Measurements from ENCODE around the gene NSUN2.
A peak's percentile ranks its signal among the peaks of the same experiment; 100 is the strongest.
"Not testable (repeated sequence)": the region's sequence is repeated elsewhere in the genome, so short reads cannot be mapped to it uniquely, and the experiment has no call there.

Gene NSUN2

DNA sequence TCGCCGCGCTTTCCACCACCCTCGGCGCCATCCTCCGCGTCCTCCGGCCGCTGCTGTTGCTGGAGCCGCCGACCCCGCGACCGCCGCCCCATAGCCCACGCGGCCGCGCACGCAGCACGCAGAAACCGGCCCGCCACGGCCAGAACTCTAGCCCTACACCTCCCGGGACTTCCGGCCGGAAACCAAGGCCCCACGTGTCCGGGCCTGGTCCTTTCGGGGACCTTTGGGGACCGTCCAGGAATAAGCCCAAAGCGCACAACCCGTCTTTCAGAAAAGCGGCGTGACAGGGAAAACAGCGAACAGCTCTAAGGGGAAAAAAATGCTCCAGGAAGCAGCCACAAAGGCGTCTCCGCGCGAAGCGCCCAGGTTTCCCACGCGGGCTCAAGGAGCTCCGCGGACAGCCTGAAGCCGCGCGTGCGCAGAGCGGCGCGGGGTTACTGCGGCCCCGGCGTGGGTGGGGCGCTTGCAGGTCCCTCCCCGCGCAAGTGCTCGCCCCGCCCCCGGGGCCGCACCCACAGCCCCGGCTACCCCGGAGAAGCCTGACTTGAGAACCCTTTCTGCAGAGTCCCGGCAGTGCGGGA lies at the start of gene NSUN2, which contains the start of gene SRD5A1:
NSUN2 (minus strand) TSS at position 157 of the 581 bp plus-strand sequence; CDS start at position 92, 65 bp downstream.
SRD5A1 (plus strand) TSS at position 553 of the 581 bp plus-strand sequence. CDS start 137 bp downstream, outside the sequence.
- DNase-seq = peak; percentile 63 to 80

DNA sequence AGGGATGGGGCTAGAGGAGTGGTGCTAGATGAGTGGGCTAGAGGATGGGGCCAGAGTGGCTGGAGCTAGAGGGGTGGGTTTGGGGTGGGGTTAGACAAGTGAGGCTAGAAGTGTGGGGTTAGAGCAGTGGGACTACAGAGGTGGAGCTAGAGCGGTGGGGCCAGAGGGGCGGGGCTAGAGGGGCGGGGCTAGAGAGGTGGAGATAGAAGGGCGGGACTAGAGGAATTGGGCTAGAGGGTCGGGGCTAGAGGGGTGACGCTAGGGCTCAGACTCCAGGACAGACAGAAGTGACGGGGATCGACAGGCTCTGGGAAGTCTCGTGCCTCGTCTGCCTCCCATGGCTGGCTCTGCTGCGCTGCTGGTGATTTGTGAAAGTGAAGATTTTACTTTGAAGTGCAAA lies 49.4 kb upstream of the NSUN2 start:
- DNase-seq = no peak

DNA sequence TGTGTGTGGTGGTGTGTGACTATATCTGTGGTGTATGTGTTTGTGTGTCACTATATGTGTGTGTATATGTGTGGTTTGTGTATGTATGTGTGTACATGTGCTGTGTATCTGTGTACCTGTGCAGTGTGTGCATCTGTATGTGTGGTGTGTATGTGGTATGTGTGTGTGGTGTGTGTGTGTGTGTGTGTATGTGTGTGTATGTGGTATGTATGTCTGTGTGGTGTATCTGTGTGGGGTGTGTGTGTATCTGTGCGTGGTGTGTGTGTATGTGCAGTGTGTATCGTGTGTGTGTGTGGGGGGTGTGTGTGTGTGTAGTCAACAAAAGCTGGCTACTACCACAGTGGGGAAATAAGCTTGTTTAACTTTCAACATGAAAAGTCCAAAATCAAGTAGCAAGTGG lies 48.8 kb upstream of the NSUN2 start:
- no peak for DNase-seq

DNA sequence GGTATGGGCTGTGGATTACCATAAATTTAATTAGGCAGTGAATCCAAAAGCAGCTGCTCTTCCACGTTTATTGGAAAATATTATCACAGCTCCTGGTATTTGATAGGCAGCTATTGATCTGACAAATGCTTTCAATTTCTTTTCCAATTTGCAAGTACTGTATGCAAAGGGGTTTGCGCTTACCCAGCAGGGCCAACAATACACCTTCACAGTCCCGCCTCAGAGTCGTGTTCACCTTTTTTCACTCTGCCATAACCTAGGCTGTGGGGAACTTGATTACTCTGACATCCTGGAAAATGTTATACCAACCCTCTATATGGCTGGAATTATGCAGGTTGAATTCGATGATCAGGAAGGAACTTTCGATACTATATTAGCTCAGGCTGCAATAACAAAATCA lies 48.1 kb upstream of the NSUN2 start:
- DNase-seq = no peak

DNA sequence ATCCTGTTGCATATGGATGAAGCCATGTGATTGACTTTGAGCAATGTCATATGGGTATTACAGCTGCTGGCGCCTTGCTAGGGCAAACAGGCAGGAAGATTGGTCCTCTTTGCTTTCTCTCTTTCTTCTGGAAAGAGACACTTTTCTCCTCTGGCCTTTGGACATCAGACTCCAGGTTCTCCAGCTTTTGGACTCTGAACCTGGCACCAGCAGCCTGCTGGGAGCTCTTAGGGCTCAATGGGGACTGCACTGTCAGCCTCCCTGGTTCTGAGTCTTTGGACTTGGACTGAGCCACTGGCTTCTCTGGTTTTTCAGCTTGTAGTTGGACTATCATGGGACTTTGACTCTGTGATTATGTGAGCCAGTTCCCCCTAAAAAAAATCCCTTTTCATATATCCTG lies 45.5 kb upstream of the NSUN2 start:
- DNase-seq = no peak

DNA sequence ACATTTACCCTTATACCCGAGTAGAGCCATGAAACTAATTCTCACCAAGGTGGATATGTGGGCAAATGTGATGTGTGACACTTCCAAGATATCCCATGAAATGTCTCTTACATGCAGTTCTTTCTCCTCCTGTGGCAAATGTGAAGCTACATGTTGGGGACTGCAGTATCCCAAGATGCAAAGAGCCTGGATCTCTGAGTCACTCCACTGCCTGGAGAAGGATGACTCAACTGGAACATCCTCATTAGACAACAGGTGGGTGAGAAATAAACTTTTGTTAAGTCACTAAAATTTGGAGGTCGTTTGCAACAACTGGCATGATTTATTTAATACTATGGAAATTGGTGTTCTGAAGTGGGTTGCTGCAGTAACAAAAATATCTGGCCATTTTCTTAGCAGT lies 43.9 kb upstream of the NSUN2 start:
- DNase-seq = no peak

DNA sequence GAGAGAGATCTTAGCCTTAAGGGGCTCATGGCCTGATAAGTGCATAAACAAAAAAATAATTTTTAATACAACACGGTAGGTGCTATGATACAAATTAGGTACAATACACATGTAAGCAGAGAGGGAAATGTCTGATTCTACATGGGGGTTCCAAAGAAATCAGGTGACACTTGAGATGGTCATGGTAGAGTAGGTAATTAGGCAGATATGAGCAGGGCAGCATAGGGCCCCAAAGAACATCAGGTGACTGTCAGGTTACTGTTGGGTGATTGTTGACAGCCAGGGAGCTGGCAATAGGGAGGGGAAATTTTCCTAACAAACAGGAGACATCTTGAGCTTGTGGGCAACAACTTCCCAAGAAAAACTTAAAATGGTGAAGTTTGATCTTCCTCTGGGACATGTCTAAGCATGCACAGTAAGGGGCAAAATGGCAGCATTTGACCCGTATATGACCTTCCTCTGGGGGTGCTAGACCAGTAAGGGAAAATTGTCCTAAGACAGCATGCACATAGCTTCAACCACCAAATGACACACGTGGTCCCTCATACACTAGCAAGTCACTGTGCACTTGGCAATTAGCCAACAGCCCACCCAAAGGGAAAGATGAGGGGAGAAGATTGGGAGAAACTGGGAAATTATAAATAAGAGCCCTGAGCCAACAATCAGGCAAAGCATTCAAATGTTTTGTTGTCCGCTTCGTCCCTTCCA lies 43.1 kb upstream of the NSUN2 start:
- DNase-seq = no peak

DNA sequence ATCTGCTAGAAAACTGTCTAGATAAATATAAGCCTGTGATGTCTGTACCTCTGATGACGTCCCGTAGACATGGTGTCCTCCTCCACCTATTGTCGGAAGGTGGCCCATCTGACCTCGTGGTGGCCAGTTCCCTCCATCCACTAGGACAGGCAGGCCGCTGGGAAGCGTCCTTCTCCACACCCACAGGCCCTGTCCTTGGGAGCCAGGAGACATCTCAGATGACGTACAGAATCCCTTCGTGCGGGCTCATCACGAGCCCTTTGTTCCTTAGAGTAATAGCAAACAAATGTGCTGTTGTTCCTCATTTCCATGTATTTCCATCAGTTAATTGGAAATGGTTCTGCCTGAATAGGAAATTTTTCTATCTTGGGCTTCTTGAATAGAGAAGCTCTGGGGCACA lies 42.0 kb upstream of the NSUN2 start:
- no peak for DNase-seq

DNA sequence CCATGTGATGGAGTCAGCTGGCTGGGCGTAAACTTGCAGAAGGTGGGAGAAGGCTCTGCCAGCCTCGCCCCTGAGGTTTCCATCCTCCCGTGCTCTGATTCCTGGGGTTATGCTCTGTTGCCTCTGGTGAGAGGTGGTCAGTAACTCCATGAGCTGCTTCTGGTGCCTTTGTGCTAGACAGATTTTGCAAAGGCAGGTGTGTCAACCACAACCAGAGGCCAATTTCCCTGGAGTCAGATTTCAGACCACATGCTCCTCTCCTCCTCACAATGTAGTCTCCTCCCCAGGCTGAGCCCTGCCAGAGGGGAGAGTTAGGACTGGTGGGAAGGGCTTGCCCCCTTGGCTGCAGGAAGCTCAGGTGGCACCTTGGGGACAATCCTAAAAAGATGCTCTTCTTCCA lies 41.6 kb upstream of the NSUN2 start:
- no peak for DNase-seq

DNA sequence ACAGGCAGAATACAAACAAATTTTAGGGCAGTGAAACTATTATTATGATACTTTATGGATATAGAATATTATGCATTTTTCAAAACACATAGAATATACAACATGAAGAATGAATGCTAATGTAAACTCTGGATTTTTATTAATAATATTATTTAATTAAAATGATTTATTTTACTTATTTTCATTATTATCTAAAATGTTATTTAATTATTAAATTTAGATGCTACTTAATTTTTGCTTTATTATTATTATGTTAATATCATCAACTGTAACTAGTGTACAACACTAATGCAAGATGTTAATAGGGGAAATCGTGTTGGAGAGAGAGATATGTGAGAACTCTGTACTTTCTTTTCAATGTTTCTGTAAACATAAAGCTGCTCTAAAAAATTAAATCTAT lies 41.1 kb upstream of the NSUN2 start:
- DNase-seq = no peak

DNA sequence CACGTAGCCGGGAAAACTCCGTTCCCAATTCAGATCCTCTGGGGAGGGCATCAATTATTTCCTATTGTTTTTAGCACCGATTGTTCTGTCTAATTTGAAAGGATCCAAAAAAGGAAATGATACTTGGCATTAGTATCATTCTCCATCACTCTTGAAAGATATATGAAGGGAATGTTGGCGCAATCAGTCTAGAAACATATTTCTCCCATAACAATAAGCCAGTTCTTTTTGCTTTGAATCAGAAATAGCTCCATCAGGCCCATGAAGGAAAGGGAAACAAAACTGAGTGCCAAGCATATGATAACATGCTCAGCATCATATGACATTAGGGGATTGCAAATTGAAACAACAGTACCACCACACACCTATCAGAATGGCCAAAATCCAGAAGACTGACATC lies 40.2 kb upstream of the NSUN2 start:
- DNase-seq = no peak

DNA sequence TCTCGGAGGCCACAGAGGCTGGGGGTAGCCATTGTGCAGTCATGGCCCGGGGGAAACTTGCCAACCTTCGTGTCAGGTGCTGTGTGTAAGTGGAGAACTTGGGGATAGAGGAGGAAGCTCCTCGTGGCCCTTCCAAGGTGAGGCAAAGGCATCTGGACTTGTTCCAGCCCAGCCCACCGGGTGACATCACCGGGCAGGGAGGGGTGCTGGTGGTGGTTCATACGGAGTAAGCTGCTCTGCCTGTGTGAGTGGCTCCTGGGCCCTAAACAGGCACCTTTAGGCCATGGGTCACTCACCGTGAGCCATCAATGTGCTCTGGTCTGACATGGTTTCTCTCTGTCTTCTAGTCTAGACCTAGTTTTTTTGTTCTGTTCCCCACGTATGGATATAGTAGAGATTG lies 35.9 kb upstream of the NSUN2 start:
- not testable (repeated sequence) for DNase-seq

DNA sequence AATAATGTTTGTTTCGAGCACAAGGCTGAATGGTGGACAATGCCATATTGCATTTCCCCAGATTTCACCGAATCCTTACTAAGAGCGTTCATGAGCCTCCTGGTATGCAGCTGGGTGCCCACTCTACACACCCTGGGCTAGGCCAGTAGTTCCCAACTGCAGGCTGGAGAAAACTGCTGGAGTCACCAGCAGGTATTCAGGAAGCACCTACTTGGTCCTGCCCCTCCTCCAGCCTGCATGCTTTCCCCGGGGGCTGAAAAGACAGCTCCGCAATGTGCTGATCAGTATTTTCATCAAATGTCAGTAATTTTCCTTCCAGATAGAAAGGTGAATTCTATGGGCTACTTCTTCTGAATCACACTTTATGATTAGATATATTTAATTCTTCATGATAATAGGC lies 34.8 kb upstream of the NSUN2 start:
- no peak for DNase-seq

DNA sequence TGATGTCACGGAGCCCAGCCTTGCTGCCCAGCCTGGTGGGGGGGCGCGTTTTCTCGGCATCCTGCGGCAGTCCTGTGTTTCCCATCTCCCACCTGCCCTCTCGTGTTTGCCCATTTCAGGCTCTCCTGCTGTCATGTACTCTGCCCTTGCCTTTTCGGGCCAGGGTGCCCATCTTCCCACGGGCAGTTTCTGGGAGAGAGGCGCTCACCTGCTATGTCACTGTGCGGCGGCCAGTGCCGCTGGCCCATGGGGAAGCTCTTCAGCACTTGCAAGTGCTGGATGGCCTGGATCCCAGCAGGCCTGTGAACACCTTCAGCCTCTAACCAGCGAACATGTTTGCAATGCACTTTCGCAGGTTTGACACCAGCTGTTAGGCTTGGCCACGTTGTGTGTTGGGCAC lies 33.9 kb upstream of the NSUN2 start:
- no peak for DNase-seq

DNA sequence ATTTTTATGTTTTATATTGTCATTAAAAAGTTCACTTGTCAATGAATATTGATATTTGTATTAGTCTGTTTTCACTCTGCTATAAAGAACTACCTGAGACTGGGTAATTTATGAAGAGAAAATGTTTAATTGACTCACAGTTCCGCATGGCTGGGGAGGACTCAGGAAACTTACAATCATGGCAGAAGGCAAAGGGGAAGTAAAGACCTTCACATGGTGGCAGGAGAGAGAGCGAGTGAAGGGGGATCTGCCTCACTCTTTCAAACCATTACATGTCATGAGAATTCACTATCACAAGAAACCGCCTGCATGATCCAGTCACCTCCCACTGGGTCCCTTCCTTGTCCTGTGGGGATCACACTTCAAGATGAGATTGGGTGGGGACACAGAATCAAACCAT lies 27.8 kb upstream of the NSUN2 start:
- no peak for DNase-seq

DNA sequence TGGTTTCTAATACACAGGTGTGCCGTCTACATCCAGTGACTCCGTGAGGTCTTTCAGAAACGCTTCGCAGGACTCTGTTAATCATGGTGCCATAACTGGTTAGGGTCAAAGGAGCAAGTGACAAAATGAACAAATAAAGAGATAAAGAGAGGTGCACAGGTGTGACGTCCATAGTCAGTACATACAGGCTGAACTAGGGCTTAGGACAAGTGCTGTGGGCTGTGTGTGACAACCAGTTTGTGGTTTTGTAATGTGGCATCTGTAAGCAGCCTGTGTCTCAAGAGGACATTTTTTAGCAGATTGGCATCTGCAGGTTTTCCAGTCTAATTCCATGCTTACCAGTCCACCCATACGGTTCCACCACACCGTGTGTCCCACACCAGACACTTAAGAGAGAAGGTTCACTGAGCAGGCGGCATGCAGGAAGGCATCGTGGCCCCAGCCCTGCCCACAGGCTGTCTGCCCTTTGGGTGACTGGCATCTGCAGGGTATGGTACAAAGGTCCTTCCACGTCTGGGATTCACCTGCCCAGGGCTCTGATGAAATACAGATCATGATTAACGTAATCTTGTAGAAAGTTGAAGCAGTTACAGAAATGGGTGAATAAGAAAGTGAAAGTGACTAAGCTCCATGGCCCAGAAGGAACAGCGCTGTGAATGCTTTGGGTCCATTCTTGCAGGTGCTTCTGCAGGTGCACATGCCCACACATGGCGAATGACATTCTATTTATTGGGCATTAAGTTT lies 27.3 kb upstream of the NSUN2 start:
- DNase-seq = no peak

DNA sequence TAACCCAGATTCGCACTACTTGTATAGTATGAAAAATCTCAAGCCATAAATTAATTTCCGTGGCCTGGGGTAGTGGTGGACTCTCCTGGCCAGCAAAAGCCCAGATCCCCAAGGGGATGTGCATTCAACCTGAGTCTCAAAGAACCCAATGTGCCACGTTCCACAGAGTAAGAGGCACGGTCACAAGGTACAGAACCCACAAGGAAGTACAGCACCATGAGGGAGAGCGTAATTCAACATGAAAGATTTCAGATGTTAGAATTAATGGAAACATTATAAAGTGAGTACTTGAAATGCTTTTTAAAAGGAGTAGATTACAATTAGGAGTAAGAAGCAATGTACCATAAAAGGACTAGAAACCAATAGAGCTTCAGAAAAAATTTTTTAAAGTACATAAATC lies 23.8 kb upstream of the NSUN2 start:
- no peak for DNase-seq

DNA sequence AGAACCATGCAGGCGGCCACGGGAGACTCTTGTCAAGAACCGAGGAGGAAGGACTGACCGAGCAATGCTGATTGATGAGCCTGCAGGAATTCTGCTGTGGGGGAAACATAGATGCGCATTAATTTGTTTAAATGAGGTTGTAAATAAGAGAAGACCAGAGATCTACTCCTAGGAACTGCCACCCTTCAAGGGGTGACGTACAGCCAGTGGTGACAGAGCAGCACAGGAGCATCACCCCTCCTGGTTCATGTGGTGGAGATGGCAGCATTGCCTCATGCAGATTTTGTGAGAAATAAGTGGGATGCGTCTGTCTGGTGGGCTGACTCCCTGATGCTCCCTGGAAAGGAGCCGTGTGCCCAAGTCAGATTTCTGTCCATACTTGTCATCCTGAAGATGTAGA lies 22.6 kb upstream of the NSUN2 start:
- DNase-seq = no peak

DNA sequence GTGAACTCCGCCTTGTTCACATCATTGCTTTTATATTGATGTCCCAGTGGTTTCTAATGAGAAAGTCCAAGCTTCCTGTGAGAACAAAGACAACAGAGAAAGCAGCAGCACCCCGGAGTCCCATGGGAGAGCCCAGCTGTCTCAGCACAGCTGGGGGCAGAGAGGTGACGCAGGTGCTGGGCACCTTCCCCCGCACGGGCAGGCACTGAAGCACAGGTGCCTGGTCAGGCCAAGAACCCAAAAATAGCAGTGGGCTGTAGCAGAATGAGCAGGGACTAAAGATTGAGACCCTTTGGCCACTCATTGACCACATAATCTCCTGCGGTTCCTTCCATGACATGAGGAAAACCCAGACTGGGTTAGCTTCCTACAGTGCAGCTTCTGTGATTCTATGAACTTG lies 19.2 kb upstream of the NSUN2 start:
- DNase-seq = no peak

DNA sequence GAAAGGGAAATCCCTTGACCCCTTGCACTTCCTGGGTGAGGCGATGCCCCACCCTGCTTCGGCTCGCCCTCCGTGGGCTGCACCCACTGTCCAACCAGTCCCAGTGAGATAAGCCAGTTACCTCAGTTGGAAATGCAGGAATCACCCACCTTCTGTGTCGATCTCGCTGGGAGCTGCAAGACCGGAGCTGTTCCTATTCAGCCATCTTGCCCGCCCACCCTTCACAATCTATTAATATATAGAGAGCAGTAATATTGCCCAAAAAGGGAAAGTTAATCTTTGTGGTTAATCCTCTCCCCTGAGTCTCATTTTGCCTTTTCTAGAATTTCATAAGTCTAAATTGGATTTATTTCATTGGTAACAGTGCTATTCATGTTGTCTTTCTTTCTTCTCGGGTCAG lies 16.8 kb upstream of the NSUN2 start:
- DNase-seq = no peak

DNA sequence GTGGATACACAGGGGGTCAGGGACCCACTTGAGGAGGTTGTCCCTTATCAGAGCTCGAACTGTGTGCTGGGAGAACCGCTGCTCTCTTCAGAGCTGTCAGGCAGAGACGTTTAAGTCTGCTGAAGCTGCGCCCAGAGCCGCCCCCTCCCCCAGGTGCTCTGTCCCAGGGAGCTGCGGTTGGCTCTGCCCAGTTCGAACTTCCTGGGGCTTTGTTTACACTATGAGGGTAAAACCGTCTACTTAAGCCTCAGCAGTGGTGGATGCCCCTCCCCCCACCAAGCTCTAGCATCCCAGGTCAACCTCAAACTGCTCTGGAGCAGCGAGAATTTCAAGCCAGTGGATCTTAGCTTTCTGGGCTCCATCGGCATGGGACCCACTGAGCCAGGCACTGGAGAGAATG lies 16.3 kb upstream of the NSUN2 start:
- no peak for DNase-seq

DNA sequence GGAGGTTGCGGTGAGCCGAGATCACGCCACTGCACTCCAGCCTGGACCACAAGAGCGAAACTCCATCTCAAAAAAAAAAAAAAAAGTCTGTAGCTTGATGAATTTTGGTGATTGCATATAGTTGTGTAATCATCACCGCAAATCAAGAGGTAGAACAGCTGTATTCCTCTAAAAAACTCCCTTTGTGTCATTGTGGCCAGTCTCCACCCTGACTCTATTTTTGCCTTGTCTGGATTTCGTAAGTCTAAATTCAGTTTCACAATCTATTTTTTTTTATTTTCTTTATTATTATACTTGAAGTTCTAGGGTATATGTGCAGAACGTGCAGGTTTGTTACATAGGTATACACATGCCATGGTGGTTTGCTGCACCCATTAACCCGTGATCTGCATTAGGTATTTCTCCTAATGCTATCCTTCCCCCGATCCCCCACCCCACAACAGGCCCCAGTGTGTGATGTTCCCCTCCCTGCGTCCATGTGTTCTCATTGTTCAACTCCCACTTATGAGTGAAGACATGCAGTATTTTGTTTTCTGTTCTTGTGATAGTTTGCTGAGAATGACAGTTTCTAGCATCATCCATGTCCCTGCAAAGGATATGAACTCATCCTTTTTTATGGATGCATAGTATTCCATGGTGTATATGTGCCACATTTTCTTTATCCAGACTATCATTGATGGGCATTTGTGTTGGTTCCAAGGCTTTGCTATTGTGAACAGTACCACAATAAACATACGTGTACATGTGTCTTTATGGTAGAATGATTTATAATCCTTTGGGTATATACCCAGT lies 12.9 kb upstream of the NSUN2 start:
- peak; percentile 77 to 84 for DNase-seq

DNA sequence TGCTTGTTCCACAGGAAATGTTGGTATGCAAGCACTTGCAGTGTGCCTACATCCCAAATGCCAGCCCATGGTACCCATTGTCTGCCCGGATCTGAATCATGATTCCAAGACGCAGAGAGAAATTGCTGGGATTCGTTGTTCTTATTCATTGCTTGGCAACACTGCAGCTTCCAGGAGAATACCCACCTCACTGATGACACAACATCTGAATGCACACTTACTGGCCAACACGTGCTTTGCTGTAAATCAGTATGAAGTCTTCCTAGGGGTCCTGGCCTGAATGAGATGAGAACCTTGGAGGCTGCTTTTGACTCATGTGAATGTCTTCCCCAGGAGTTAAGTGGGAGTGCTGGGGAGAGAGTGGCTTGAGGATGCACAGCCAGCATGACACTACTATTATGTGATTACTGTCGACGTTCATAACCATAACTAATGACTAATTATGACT lies 12.0 kb upstream of the NSUN2 start:
- DNase-seq = no peak
